ENCODE measurements around the gene ZBTB6.

DNA sequence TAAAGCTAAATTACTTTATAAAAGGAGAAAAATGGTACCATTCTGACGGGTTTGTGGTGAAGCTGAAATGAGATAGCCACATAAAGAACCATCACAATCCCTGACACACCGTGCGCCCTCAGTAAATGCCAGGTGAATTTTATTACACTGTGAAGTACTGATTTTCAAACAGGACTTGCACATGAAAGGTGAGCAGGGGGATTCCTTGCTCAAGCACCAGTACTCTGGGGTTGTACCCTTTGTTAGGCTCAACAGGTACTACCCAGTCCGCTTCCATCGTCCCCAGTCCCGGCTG lies 27.3 kb upstream of the ZBTB6 start:
- TF ChIP-seq CTCF (IDR thresholded peaks at IDR 0.05) (no peak), POLR2A (IDR thresholded peaks at IDR 0.05) (no peak), POLR2AphosphoS5 (IDR thresholded peaks at IDR 0.05) (no peak)

Measured in prostate gland (tissue), 2 donors.